ENCODE data around the gene GNAI3.

GNAI3 gene

GRCh38 chr1:109578947-109579443 lies 30.6 kb downstream of the GNAI3 start:
- no peak for DNase-seq (ENCODE audit: low read depth, low spot score)
- no peak overlapping the region for H3K4me3 ChIP-seq (ENCODE audit: low read length)

GRCh38 chr1:109579491-109579890 lies 31.1 kb downstream of the GNAI3 start:
- no peak for DNase-seq (ENCODE audit: low read depth, low spot score)
- no peak overlapping the region for H3K4me3 ChIP-seq (ENCODE audit: low read length)

DNA sequence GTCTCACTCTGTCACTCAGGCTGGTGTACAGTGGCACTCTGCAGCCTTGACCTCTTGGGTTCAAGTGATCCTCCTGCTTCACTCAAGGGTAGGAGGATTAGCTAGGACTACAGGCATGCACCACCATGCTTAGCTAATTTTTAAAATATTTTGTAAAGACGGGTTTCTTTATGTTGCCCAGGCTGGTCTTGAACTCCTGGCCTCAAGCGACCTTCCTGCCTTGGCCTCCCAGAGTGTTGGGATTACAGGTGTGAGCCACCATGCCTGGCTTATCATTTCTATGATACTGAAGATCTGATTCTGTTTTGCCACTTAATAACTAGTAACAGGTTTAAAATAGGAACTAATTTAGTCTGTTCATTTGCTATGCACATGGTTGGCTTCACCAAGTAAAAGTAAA lies 33.6 kb downstream of the GNAI3 start:
- no peak overlapping the region for H3K4me3 ChIP-seq (ENCODE audit: low read length)
- DNase-seq (ENCODE audit: low read depth, low spot score), result no peak

DNA sequence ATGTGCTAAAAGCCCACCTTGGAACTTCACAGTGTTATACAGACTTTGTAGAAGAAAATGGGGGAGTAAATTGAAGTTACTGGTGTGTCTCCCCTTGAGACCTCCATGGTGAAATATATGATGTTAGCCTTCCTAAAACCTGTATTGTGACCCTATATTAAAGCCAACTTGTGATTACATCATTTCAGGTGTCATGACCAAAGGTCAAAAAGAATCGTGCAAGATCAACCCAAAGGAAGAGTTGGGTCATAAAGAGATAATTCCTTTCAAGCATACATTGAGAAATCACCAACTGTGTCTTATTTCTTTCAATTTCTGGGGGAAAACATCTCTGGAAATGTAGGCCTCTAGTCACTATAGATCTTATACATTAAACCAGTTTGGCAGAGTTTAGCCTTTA lies 36.4 kb downstream of the GNAI3 start:
- DNase-seq (ENCODE audit: low read depth, low spot score), result no peak
- H3K4me3 ChIP-seq (ENCODE audit: low read length), result no peak overlapping the region

DNA sequence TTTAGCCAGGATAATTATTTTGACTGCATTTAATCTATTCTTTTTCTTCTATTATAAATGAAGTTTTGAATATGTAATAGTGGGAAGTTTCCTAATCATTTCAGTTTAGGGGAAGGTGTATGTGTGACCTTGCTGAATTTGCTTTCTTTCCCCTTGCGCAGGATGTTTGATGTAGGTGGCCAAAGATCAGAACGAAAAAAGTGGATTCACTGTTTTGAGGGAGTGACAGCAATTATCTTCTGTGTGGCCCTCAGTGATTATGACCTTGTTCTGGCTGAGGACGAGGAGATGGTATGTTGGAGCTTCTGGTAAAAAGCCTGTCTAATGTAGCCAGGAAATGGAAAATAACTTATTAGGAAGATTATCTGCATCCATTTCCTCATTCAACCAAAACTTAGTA lies 37.6 kb downstream of the GNAI3 start:
- no peak overlapping the region for H3K4me3 ChIP-seq (ENCODE audit: low read length)
- no peak for DNase-seq (ENCODE audit: low read depth, low spot score)

DNA sequence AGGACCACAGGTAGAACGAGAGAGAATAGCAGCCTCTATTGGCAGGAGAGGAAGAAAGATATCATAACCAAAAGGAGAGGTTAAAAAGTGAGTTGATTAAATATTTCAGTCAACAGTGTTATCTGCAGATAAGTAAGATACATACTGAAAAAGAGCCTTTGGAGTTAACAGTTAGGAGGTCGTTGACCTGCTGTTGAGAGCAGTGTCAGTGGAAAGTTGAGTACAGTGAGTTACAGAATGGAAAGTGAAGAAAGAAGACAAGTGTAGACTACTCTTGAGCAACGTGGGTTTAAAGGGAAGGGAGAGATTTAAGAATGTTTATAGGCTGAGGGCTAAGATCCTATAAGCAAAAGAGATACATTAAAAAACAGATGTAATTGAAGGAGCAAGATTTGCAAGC lies 40.8 kb downstream of the GNAI3 start:
- H3K4me3 ChIP-seq (ENCODE audit: low read length), result no peak overlapping the region
- DNase-seq (ENCODE audit: low read depth, low spot score), result no peak

GRCh38 chr1:109589679-109590078 lies 41.3 kb downstream of the GNAI3 start:
- DNase-seq (ENCODE audit: low read depth, low spot score), result no peak
- no peak overlapping the region for H3K4me3 ChIP-seq (ENCODE audit: low read length)

DNA sequence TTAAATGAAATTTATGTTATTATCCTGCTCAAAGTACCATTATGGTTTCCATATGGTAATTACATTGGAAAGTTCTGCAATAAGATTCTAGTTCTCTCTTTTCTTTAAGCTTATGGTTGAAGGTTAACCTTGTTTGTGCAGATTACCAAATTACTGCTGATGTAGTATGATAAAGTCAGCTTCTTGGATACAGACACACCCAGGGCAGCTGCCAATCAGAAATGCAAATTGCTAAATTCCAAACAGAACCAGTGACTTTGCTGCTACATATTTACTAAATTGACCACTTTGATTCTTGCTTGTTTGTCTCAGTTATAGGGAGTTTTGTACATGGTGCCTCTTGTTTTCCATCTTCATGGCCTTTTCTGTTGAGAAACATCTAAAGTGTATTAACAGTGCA lies 44.5 kb downstream of the GNAI3 start:
- H3K4me3 ChIP-seq (ENCODE audit: low read length), result no peak overlapping the region

DNA sequence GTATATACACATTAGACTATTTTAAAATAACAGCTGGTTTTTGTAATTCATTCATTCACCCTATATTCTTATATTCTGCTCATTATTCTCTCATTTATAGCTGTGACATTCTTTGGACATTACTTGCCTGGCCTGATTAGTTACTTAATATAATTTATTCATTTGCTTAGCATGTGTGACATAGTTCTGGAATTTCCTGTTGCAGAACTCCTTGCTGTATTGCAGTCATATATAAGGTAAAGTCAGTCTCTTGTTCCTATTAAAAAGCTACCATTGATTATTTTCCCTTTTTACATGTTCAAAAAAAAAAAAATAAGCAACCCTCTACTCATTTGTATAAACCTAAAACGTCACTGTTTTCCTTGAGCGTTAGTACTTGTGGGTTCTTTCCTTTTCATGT lies 47.1 kb downstream of the GNAI3 start:
- no peak for DNase-seq (ENCODE audit: low read depth, low spot score)
- H3K4me3 ChIP-seq (ENCODE audit: low read length), result no peak overlapping the region

More for the DNA sequence above, 44.5 kb downstream of the GNAI3 start:
- no peak for DNase-seq (ENCODE audit: low read depth, low spot score)

DNA sequence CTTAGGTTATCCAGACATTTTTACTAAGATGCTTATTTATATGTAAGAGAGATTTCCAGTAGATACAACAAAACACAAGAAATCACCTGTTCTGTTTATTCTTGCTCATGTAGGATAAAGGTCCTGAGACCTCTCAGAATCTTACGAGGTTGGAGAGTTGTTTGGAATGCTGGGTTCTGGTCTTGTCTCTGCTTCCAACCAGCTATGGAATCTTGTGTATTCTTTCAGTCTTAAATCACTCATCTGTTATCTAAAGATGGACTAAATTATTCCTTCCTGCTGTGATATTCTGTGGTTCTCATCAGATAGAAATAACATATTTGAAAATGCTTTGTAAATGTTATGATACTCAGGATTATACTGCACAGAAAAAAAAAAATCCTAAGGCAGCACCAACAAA lies 49.7 kb downstream of the GNAI3 start:
- H3K4me3 ChIP-seq (ENCODE audit: low read length), result no peak overlapping the region
- DNase-seq (ENCODE audit: low read depth, low spot score), result no peak

GRCh38 chr1:109598655-109599054 lies 50.2 kb downstream of the GNAI3 start:
- DNase-seq (ENCODE audit: low read depth, low spot score), result no peak
- no peak overlapping the region for H3K4me3 ChIP-seq (ENCODE audit: low read length)

GRCh38 chr1:109603229-109603628 lies 54.8 kb downstream of the GNAI3 start:
- no peak for DNase-seq (ENCODE audit: low read depth, low spot score)
- no peak overlapping the region for H3K4me3 ChIP-seq (ENCODE audit: low read length)

DNA sequence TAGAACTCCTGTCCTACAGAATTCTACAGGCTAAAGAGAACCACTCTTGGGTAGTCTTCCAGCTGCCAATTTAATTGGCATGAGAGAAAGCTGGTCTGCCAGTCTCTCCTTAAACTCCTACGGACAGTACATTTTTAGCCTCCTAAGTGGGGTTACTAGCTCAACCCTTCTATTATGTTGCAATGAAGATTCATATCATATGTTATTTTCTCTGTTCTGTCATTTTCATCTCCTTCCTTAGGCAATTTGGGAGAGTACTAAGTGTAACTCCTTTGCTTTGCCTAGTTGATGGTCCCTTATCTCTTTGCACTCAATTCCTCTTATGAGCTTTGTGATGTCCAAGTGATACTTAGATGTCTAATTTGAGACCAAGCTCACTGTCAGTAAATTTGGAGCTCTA lies 57.0 kb downstream of the GNAI3 start:
- no peak overlapping the region for H3K4me3 ChIP-seq (ENCODE audit: low read length)
- DNase-seq (ENCODE audit: low read depth, low spot score), result no peak

DNA sequence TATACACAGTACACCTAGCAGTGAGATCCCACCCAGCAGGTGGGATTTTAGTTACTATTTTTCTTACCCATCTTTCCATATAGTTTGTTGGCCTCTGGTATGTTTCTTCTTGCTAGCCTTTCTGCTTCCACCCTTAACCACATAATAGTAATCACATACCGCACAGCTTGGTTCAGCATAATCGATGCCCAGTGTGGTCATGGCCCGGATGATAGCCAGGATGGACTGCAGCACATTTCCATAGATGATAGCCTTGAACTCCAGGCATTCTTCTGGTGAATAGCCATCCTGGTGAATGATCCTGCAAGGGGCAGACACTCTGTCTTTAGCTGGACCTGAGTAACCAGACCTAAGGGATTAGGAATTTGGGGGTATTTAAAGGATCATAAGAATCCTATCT lies 61.5 kb downstream of the GNAI3 start:
- DNase-seq (ENCODE audit: low read depth, low spot score), result no peak
- no peak overlapping the region for H3K4me3 ChIP-seq (ENCODE audit: low read length)

- no peak overlapping the region for H3K4me3 ChIP-seq (ENCODE audit: low read length)
- no peak for DNase-seq (ENCODE audit: low read depth, low spot score)
Measured at GRCh38 chr1:109610609-109611307, 62.3 kb downstream of the GNAI3 start.

DNA sequence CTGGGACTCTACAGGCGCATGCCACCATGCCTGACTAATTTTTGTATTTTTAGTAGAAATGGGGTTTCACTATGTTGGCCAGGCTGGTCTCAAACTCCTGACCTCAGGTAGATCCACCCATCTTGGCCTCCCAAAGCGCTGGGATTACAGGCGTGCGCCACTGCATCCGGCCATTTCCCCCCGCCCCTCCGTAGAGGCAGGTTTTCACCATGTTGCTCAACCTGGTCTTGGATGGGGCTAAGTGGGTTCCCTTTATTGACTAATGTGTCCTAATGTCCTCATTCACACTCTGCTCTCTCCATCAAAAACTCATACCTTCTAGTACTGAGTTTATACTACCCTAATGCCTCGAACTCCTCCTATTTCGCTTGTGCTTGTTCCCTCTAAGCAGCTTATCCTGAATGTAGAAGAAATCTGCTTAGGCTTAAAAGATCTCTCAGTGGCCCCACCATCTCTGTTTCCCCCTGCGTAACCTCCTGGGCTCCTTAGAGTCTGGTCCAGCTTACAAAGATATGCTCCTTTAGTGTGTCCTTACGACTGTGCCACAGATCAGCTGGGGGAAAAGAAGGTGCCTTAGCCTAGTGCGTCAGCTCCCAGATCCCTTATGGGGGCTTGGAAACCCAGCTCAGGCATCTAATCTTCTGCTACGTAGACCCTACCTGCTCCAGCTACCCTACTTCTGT lies 63.0 kb downstream of the GNAI3 start:
- DNase-seq (ENCODE audit: low read depth, low spot score), result no peak
- no peak overlapping the region for H3K4me3 ChIP-seq (ENCODE audit: low read length)

DNA sequence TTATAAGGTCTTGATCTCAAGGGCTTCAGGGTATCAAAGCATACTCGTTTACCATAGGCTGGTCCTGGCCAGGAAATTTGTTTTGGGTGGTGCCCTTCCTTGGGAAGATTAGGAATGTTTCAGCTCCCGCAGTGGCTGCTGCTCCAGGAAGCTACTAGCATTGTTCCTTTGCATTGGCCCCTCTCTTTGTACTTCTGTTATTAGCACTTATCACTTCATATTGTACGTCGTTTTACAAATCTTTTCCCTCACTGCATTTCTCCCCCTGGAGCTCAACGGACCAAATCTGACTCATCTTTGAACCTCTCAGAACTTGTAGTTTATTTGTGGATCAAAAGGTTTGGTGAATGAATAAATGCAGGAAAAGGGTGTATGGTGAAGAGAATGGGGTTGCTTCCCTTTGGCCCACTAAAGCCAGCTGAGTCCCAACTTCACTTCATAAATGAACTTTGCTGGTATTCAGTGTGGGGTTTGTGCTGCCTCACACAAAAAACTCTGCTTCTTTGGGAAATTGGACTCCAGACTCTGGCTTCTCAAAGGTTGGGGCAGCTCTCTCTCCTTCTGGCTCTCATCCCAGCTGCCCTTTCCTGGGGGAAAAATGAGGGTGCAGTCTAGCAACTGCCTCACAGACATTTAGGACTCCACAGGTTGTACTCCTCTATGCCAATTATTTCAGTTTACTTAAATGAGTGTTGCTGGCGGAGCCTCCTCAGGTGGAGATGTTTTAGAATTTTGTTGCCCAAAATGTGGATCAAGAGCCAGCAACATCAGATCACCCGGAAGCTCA lies 65.1 kb downstream of the GNAI3 start:
- no peak overlapping the region for H3K4me3 ChIP-seq (ENCODE audit: low read length)
- DNase-seq (ENCODE audit: low read depth, low spot score), result no peak

GRCh38 chr1:109615879-109616278 lies 67.5 kb downstream of the GNAI3 start:
- H3K4me3 ChIP-seq (ENCODE audit: low read length), result no peak overlapping the region
- DNase-seq (ENCODE audit: low read depth, low spot score), result no peak

GRCh38 chr1:109616391-109616790 lies 68.0 kb downstream of the GNAI3 start:
- H3K4me3 ChIP-seq (ENCODE audit: low read length), result no peak overlapping the region
- no peak for DNase-seq (ENCODE audit: low read depth, low spot score)

GRCh38 chr1:109617291-109617801 lies 68.9 kb downstream of the GNAI3 start:
- DNase-seq (ENCODE audit: low read depth, low spot score), result no peak

More at GRCh38 chr1:109617291-109617801, 68.9 kb downstream of the GNAI3 start:
- no peak overlapping the region for H3K4me3 ChIP-seq (ENCODE audit: low read length)
